ENCODE data around the gene TUBG2.

DNA sequence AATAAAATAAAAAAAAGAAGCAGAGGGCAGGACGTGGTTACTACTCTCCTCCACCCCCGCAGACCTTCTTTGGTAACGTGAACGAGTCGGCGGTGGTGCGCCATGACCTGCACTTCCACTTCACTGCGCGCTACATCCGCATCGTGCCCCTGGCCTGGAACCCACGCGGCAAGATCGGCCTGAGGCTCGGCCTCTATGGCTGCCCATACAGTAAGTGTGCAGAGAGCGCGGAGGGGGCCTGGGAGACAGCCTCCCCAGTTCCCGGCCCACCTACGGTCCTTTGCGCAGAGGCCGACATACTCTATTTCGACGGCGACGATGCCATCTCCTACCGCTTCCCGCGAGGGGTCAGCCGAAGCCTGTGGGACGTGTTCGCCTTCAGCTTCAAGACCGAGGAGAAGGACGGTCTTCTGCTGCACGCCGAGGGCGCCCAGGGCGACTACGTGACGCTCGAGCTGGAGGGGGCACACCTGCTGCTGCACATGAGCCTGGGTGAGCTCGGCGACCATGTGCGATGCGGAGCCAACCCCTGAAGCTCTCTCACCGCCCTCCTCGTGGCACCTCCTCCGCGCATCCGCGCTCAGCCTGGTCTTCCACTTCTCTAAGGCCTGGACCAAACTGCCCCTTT, 26.0 kb downstream of the TUBG2 start:
- TF ChIP-seq, protein P1, sequence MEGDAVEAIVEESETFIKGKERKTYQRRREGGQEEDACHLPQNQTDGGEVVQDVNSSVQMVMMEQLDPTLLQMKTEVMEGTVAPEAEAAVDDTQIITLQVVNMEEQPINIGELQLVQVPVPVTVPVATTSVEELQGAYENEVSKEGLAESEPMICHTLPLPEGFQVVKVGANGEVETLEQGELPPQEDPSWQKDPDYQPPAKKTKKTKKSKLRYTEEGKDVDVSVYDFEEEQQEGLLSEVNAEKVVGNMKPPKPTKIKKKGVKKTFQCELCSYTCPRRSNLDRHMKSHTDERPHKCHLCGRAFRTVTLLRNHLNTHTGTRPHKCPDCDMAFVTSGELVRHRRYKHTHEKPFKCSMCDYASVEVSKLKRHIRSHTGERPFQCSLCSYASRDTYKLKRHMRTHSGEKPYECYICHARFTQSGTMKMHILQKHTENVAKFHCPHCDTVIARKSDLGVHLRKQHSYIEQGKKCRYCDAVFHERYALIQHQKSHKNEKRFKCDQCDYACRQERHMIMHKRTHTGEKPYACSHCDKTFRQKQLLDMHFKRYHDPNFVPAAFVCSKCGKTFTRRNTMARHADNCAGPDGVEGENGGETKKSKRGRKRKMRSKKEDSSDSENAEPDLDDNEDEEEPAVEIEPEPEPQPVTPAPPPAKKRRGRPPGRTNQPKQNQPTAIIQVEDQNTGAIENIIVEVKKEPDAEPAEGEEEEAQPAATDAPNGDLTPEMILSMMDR (IDR thresholded peaks at IDR 0.05; ENCODE audit: low read depth, low read length): no peak
- no peak for TF ChIP-seq EZH2phosphoT487 (IDR thresholded peaks at IDR 0.05; ENCODE audit: low read depth)

All from OCI-LY3 (cell line).